ENCODE data around the gene LLGL1.

DNA sequence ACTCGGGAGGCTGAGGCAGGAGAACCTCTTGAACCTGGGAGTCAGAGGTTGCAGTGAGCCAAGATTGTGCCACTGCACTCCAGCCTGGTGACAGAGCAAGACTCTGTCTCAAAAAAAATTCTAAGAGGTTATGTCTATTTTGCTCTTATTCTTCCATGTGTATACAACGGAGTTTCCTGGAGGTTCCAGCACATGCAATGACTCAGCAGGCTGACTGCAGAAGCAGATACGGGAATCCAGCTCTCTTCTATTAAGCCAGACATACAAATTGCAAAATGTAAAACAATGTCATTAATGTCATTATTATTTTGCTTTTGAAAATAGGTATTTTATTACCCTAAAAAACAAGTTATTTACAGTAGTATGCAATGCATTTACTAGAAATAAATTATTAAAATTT, 53.4 kb downstream of the LLGL1 start:
- TF ChIP-seq EP300 (IDR thresholded peaks at IDR 0.05; ENCODE audit: low read depth) = no peak
- TF ChIP-seq, protein P1, sequence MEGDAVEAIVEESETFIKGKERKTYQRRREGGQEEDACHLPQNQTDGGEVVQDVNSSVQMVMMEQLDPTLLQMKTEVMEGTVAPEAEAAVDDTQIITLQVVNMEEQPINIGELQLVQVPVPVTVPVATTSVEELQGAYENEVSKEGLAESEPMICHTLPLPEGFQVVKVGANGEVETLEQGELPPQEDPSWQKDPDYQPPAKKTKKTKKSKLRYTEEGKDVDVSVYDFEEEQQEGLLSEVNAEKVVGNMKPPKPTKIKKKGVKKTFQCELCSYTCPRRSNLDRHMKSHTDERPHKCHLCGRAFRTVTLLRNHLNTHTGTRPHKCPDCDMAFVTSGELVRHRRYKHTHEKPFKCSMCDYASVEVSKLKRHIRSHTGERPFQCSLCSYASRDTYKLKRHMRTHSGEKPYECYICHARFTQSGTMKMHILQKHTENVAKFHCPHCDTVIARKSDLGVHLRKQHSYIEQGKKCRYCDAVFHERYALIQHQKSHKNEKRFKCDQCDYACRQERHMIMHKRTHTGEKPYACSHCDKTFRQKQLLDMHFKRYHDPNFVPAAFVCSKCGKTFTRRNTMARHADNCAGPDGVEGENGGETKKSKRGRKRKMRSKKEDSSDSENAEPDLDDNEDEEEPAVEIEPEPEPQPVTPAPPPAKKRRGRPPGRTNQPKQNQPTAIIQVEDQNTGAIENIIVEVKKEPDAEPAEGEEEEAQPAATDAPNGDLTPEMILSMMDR (IDR thresholded peaks at IDR 0.05) = no peak

Measured in transverse colon (tissue), 3 donors.